Kidney (tissue), 14 donors: ENCODE results near the gene NINJ1. TPM values are rescaled to one million over a fixed set of nuclear protein-coding genes. Genes with fewer than 3 reads are reported as not detected.

ENCODE experiments used
- DNase-seq, 5 donors: peaks; one replicate each; pipeline ENCODE4 v3.0.0-alpha.2; 2013 to 2020
- FAIRE-seq: peaks from 2 replicates; lab custom pipeline; 2012; peaks lifted over from hg19 to GRCh38; lab: Jason Lieb, UNC
- H3K27ac ChIP-seq, 2 donors: one replicate each; pipeline ENCODE4 v1.7.0; 2013; ENCODE audit warnings: low read depth in 2 of 2, low read length in 2 of 2, inconsistent platforms in 1 of 2
- H3K27me3 ChIP-seq: one replicate; pipeline ENCODE4 v1.7.1; 2013; ENCODE audit warnings: low read length, inconsistent platforms; ENCODE audit not compliant: control insufficient read depth, insufficient read depth
- H3K36me3 ChIP-seq, 3 donors: one replicate each; pipeline versions ENCODE4 v1.7.0 to v1.7.1; 2013; ENCODE audit warnings: low read length in 3 of 3, control low read depth in 1 of 3, inconsistent platforms in 1 of 3; ENCODE audit not compliant: insufficient read depth in 3 of 3, control insufficient read depth in 2 of 3
- H3K4me1 ChIP-seq, 3 donors: one replicate each; pipeline versions ENCODE4 v1.7.0 to v1.7.1; 2013; ENCODE audit warnings: low read length in 3 of 3, inconsistent platforms in 1 of 3, low read depth in 1 of 3; ENCODE audit not compliant: control insufficient read depth in 2 of 3, insufficient read depth in 2 of 3
- H3K4me3 ChIP-seq, 3 donors: one replicate each; pipeline versions ENCODE4 v1.7.0 to v1.8.1; 2013; ENCODE audit warnings: low read length in 3 of 3, control low read depth in 1 of 3, inconsistent platforms in 1 of 3
- H3K9ac ChIP-seq, 3 donors: one replicate each; pipeline versions ENCODE4 v1.7.0 to v1.7.1; 2013; ENCODE audit warnings: low read length in 3 of 3, control low read depth in 1 of 3, inconsistent platforms in 1 of 3
- H3K9me3 ChIP-seq, 3 donors: one replicate each; pipeline versions ENCODE4 v1.7.0 to v1.7.1; 2013; ENCODE audit warnings: low read length in 3 of 3, control low read depth in 1 of 3, inconsistent platforms in 1 of 3; ENCODE audit not compliant: control insufficient read depth in 2 of 3, insufficient read depth in 1 of 3
- CTCF ChIP-seq: IDR thresholded peaks from 3 replicates; pipeline ENCODE4 v1.5.1; 2012; ENCODE audit warnings: mild to moderate bottlenecking, moderate library complexity, borderline replicate concordance; ENCODE audit not compliant: insufficient read depth; ENCODE audit errors: extremely low read depth
- intact Hi-C: fragments of 100-400 bp; cut with DNase I; formaldehyde crosslinking; loops from one replicate; pipeline ENCODE4 v1.11.1; 2022
- polyA plus RNA-seq: library from polyadenylated mRNA; stranded (reverse); fragments of 350-450 nt; fragmentation: Illumina TruSeq; extraction: RNeasy Lipid Tissue Mini Kit (QIAGEN cat#74804); gene quantifications from one replicate; pipeline ENCODE4 v1.2.3, GENCODE V29; 2014; ENCODE audit warnings: low read depth, low replicate concordance; ENCODE audit not compliant: insufficient read depth
- total RNA-seq: library from RNA; stranded (reverse); fragmentation: NEBNext Ultra II Directional; extraction: Animal tissue kit (Norgen Biotek cat#: 25700); gene quantifications from one replicate; pipeline ENCODE4 v1.2.1, GENCODE V29; 2021
- donor health status: control.
- donor health status: control.
- donor health status: control.
- donor health status: control.
- donor health status: control.
- donor health status: DM: yes; HTN: yes; CAD: no.
- donor health status: Normal renal cell carcinoma (clear cell type).

NINJ1 gene
- total and polyA plus RNA-seq, 2 donors from 2014 or later = 56.3 to 149 TPM

GRCh38 chr9:93134740-93135444, 841 bp upstream of the NINJ1 start:
- intact Hi-C loops = no loop called here
- Histone ChIP-seq H3K27ac (peak overlapping the region; percentile 86 to 88), H3K4me1 (peaks cover 0 to 44% (median 30%) of the 10 kb centered on the region in 3 donors), H3K9me3 (no peaks in the 10 kb centered on the region), H3K27me3 (no peaks in the 10 kb centered on the region), H3K4me3 (peak overlapping the region in 2 of 3 donors; percentile 59 to 68), H3K36me3 (no peaks in the 10 kb centered on the region), H3K9ac (peak overlapping the region in 2 of 3 donors; percentile 68 to 93)
- no peak for FAIRE-seq
- TF ChIP-seq CTCF = no peak
- DNase-seq = no peak

GRCh38 chr9:93133681-93134014, 403 bp downstream of the NINJ1 start:
- Histone ChIP-seq H3K4me3 (peak overlapping the region; percentile 60 to 81 (median 68)), H3K36me3 (no peaks in the 10 kb centered on the region), H3K27me3 (no peaks in the 10 kb centered on the region), H3K27ac (peak overlapping the region; percentile 97 to 98), H3K9me3 (no peaks in the 10 kb centered on the region), H3K9ac (peak overlapping the region; percentile 36 to 97 (median 81)), H3K4me1 (peaks cover 0 to 57% (median 42%) of the 10 kb centered on the region in 3 donors)
- no peak for TF ChIP-seq CTCF
- FAIRE-seq (no peak), DNase-seq (peak in 4 of 5 donors; percentile 79 to 92 (median 86))
- intact Hi-C loops = no loop called here

DNA sequence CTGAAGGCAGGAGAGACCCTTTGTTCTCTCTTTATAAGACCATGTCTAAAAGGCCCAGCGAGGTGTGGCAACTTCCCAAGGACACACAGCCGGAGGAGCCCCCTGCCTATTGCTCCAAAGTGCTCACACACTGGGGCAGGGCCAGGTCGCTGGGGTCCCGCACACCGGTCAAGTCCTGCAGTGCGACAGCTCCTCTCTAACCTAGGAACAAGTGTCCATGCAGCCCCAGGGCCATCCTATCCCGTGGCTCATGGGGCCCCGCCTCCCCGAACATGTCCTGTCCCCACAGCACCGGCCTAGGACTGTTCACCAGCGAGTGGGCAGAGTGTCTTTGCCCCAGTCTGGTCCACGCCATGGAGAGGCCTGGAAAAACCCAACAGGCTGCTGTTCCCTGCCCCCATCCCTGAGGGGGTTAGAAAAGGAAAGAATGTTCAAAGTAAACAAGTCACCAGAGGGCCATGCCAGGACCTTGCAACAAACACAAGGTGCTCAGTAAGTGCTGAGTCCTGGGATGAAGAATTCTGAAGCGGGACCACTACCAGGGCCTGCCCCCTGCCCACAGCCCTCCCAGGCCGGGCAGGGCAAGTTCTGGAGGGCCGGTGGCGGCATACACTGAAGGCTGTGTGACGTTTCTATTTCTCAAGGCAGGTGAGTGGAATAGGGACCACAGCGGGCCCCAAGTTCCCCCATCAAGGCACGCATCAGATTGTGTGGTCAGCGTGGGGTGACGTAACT, 938 bp downstream of the NINJ1 start:
- Histone ChIP-seq H3K9me3 (no peaks in the 10 kb centered on the region), H3K27ac (peak overlapping the region; percentile 97 to 98), H3K4me3 (peak overlapping the region; percentile 60 to 81 (median 68)), H3K9ac (peak overlapping the region; percentile 36 to 97 (median 81)), H3K36me3 (no peaks in the 10 kb centered on the region), H3K27me3 (no peaks in the 10 kb centered on the region), H3K4me1 (peaks cover 0 to 62% (median 48%) of the 10 kb centered on the region in 3 donors)
- DNase-seq (peak; percentile 42 to 83 (median 71)), FAIRE-seq (no peak)
- no peak for TF ChIP-seq CTCF
- intact Hi-C loops = no loop called here
